Panc1 (cell line): ENCODE measurements around the gene MYEOV. TPM values are rescaled to one million over a fixed set of nuclear protein-coding genes. Genes with fewer than 3 reads are reported as not detected.
A peak's percentile ranks its signal among the peaks of the same experiment; 100 is the strongest.

Source experiments
- ATAC-seq: fragments of 200-7000 bp; cut with Tn5 transposase; 2 replicates; pipeline ENCODE4 v1.9.1; 2020; ENCODE audit warnings: mild to moderate bottlenecking, moderate library complexity
- BruUV-seq: library from RNA; stranded (reverse); fragments of 400-500 nt; replicated peaks from 2 replicates; lab custom pipeline; 2021; lab: Mats Ljungman, UMichigan
- CTCF ChIA-PET: fragments of 300-600 bp; sonication (Branson Sonifier 250); formaldehyde crosslinking; loops from one replicate; lab custom pipeline; 2022; ENCODE audit warnings: antibody characterized with exemption; lab: Charles Lee
- POLR2A ChIA-PET: fragments of 300-600 bp; sonication (Branson Sonifier 250); formaldehyde crosslinking; loops from one replicate; lab custom pipeline; 2022; ENCODE audit warnings: antibody characterized with exemption; lab: Charles Lee
- DNase-seq: peaks from one replicate; pipeline ENCODE4 v3.0.0-alpha.2; 2010; ENCODE audit warnings: low read depth, low spot score
- H3K27ac ChIP-seq: 2 replicates; pipeline ENCODE4 v1.5.1; 2011; ENCODE audit warnings: mild to moderate bottlenecking, low read length, inconsistent platforms
- H3K27me3 ChIP-seq: fragments of 200-500 bp; sonication (Bioruptor generic); 2 replicates; pipeline ENCODE4 v1.6.0; 2014; ENCODE audit warnings: low read length, inconsistent platforms; ENCODE audit not compliant: control insufficient read depth, insufficient read depth
- H3K36me3 ChIP-seq: fragments of 200-500 bp; sonication (Bioruptor generic); 2 replicates; pipeline ENCODE4 v1.5.1; 2014; ENCODE audit warnings: inconsistent platforms, mild to moderate bottlenecking, low read length, moderate library complexity; ENCODE audit not compliant: control insufficient read depth, insufficient read depth
- H3K4me1 ChIP-seq: 2 replicates; pipeline ENCODE4 v1.5.1; 2011; ENCODE audit warnings: inconsistent platforms, mild to moderate bottlenecking, low read length, moderate library complexity; ENCODE audit not compliant: control insufficient read depth, insufficient read depth
- H3K4me3 ChIP-seq, 2 experiments: 2 replicates each; pipeline ENCODE4 v1.5.1; 2011 to 2012; ENCODE audit warnings: low read depth in 2 of 2, low read length in 2 of 2, mild to moderate bottlenecking in 2 of 2, inconsistent platforms in 1 of 2, moderate library complexity in 1 of 2
- H3K9me3 ChIP-seq: fragments of 200-500 bp; sonication (Bioruptor generic); 2 replicates; pipeline ENCODE4 v1.5.1; 2014; ENCODE audit warnings: low read depth, mild to moderate bottlenecking, inconsistent platforms, low read length, moderate library complexity; ENCODE audit not compliant: control insufficient read depth, insufficient read depth
- POLR2AphosphoS5 ChIP-seq: IDR thresholded peaks from 2 replicates; pipeline ENCODE4 v1.6.1; 2012; ENCODE audit warnings: mild to moderate bottlenecking, low read depth, low read length, moderate library complexity
- REST ChIP-seq, 2 experiments: IDR thresholded peaks; 2 replicates each; pipeline ENCODE4 v1.6.1; 2011 to 2012; ENCODE audit warnings: low read depth in 2 of 2, control low read depth in 1 of 2, low read length in 1 of 2, mild to moderate bottlenecking in 1 of 2, moderate library complexity in 1 of 2; ENCODE audit not compliant: insufficient read depth in 1 of 2
- SIN3A ChIP-seq: IDR thresholded peaks from 2 replicates; pipeline ENCODE4 v1.6.1; 2012; ENCODE audit warnings: low read depth, mild to moderate bottlenecking, low read length, moderate library complexity, borderline replicate concordance; ENCODE audit not compliant: insufficient read depth
- TCF7L2 ChIP-seq: IDR thresholded peaks from 2 replicates; pipeline ENCODE4 v1.6.1; 2011; ENCODE audit warnings: mild to moderate bottlenecking, low read depth, low read length, inconsistent platforms
- in situ Hi-C: cut with HindIII; loops from 2 replicates; pipeline ENCODE4 v1.10.0; 2016; ENCODE audit warnings: low sequenced_read_pairs, low pct_unique_long_range_greater_than_20kb
- intact Hi-C: fragments of 100-400 bp; cut with micrococcal nuclease; formaldehyde crosslinking; loops from one replicate; pipeline ENCODE4 v1.10.0; 2022; ENCODE audit not compliant: unreplicated experiment
- total RNA-seq: library from RNA; stranded (reverse); gene quantifications from one replicate; pipeline ENCODE4 v1.2.1, GENCODE V29; 2021; ENCODE audit not compliant: unreplicated experiment
- TF ChIP-seq, protein P1 (sequence below): fragments of 450-650 bp; IDR thresholded peaks from 2 replicates; pipeline ENCODE4 v1.5.1; 2017; ENCODE audit warnings: mild to moderate bottlenecking

Gene MYEOV
- total RNA-seq, 1 experiment from 2014 or later = 69.8 TPM

GRCh38 chr11:69302447-69303020 lies 8.6 kb downstream of the MYEOV start:
- no peaks in the 10 kb centered on the region for H3K9me3 ChIP-seq
- CTCF ChIA-PET = no interaction called here
- H3K4me3 ChIP-seq = peak overlapping the region in 1 of 2 experiments; percentile 21; a peak in 2 of 4 replicates
- H3K4me1 ChIP-seq = peaks cover 92% of the 10 kb centered on the region
- POLR2A ChIA-PET = no interaction called here
- H3K27me3 ChIP-seq = no peaks in the 10 kb centered on the region
- no peaks in the 10 kb centered on the region; the same call in 1 of the 2 replicates for H3K36me3 ChIP-seq
- in situ Hi-C loops (no loop called here), intact Hi-C loops (loop anchor here (1.0 kb wide), 1 partner anchor 341 kb away; no protein-coding TSS in a partner anchor)
- TF ChIP-seq POLR2AphosphoS5 (no peak), SIN3A (no peak), REST (IDR thresholded peaks at IDR 0.05; ENCODE audit: insufficient read depth in 1 of 2, low read depth in 2 of 2, low read length in 1 of 2) (no peak), TCF7L2 (no peak)
- TF ChIP-seq, protein P1, sequence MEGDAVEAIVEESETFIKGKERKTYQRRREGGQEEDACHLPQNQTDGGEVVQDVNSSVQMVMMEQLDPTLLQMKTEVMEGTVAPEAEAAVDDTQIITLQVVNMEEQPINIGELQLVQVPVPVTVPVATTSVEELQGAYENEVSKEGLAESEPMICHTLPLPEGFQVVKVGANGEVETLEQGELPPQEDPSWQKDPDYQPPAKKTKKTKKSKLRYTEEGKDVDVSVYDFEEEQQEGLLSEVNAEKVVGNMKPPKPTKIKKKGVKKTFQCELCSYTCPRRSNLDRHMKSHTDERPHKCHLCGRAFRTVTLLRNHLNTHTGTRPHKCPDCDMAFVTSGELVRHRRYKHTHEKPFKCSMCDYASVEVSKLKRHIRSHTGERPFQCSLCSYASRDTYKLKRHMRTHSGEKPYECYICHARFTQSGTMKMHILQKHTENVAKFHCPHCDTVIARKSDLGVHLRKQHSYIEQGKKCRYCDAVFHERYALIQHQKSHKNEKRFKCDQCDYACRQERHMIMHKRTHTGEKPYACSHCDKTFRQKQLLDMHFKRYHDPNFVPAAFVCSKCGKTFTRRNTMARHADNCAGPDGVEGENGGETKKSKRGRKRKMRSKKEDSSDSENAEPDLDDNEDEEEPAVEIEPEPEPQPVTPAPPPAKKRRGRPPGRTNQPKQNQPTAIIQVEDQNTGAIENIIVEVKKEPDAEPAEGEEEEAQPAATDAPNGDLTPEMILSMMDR = no peak
- ATAC-seq = no peak
- H3K27ac ChIP-seq = peak overlapping the region; percentile 100
- DNase-seq = no peak
- BruUV-seq = no TSS peak

DNA sequence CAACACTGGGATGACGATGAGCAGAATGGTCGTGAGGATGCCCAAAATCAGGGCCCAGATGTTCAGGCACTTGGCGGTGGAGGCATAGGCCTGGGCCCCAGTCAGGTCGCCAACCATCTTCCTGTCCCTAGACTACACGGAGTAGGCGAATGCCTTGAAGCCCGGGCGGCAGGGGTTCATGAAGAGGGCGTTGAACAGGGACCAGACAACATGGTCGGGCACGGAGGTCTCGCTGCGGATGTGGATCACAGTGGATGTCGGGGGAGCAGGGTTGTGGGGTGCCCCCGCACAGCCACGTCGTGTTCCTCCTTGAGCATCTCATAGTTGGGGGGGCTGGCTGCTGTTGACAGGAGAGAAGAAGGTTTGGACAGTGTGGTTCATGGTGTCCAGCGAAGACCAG lies 9.5 kb downstream of the MYEOV start:
- Histone ChIP-seq H3K27ac (peak overlapping the region; percentile 100), H3K4me1 (peaks cover 88% of the 10 kb centered on the region), H3K36me3 (no peaks in the 10 kb centered on the region; the same call in 1 of the 2 replicates), H3K27me3 (no peaks in the 10 kb centered on the region), H3K4me3 (no peak overlapping the region), H3K9me3 (no peaks in the 10 kb centered on the region)
- DNase-seq = no peak
- BruUV-seq = no TSS peak
- POLR2A ChIA-PET = no interaction called here
- TF ChIP-seq TCF7L2 (no peak), POLR2AphosphoS5 (no peak)
- TF ChIP-seq, protein P1 = no peak
- intact Hi-C loops = no loop called here
- CTCF ChIA-PET = no interaction called here
- in situ Hi-C loops = no loop called here
- ATAC-seq = no peak
